C4-2B (cell line): Measurements from ENCODE around the gene FSTL1.
A peak's percentile ranks its signal among the peaks of the same experiment; 100 is the strongest.

Experiments
- H3K27ac ChIP-seq: fragments of 450-650 bp; 2 replicates; pipeline ENCODE4 v1.5.1; 2017
- ZFX ChIP-seq: fragments of 450-650 bp; IDR thresholded peaks from 2 replicates; pipeline ENCODE4 v1.6.1; 2017
- TF ChIP-seq, protein P1 (sequence below): fragments of 450-650 bp; conservative IDR thresholded peaks from 2 replicates; pipeline ENCODE4 v1.5.1; 2017; ENCODE audit warnings: mild to moderate bottlenecking

The FSTL1 gene

DNA sequence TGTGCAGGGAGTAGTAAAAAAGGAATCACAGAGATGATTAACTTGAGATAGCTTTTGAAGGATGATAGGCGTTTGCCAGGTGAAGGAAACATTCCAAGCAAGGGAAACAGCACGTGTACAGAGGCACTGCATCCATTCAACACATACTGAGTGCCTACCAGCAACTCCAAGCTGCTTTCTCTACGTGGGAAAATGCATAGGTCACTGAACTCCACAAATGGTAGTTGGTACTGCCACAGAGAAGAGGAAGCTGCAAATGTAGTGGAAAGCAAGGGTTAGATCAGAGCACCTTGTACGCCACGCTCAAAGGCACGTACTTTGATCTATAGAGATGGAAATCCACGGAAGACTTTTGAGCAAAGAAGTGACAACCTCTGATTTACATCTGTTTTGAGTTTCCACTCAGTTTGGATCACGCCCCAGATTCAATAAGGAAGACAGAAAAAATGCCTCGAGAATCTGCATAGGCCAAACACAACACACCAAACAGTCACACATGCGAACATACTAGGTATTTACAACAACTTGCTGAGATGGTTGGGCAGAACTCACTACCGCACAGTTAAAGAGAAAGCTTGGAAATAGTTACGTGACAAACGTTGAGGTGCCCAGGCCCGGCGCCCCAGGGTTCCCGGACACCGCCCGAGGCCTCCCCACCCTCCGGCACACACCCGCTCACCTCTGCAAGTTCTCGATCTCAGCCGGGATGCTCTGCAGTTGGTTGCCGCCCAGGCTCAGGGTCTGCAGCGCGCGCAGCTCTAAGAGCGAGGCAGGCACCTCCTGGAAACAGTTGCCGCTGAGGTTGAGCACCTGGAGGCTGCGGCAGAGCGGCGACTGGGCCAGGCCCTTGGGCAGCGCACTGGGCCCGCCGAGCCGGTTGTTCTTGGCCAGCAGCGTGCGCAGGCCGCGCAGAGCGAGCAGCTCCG lies 102.5 kb downstream of the FSTL1 start:
- peak overlapping the region; percentile 97 for H3K27ac ChIP-seq
- TF ChIP-seq ZFX, result no peak
- TF ChIP-seq, protein P1, sequence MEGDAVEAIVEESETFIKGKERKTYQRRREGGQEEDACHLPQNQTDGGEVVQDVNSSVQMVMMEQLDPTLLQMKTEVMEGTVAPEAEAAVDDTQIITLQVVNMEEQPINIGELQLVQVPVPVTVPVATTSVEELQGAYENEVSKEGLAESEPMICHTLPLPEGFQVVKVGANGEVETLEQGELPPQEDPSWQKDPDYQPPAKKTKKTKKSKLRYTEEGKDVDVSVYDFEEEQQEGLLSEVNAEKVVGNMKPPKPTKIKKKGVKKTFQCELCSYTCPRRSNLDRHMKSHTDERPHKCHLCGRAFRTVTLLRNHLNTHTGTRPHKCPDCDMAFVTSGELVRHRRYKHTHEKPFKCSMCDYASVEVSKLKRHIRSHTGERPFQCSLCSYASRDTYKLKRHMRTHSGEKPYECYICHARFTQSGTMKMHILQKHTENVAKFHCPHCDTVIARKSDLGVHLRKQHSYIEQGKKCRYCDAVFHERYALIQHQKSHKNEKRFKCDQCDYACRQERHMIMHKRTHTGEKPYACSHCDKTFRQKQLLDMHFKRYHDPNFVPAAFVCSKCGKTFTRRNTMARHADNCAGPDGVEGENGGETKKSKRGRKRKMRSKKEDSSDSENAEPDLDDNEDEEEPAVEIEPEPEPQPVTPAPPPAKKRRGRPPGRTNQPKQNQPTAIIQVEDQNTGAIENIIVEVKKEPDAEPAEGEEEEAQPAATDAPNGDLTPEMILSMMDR, result no peak

DNA sequence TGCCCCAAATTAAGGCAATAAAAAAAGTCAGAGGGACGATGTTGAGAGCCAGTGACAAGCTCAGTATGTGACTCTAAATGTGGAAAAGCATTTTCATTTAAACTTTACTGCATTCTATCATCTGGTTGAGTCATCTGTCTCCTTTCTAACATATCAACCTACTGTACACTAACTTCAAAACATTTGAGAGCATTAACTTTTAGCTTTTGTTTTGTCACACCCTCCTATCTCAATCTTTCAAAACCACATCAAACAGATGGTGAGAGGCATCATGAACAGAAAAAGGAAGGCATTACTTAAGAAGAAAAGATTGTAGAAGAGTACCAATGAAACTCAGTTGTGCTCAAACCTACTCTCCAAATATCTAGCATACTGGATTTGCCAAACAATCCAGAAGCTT lies 106.4 kb downstream of the FSTL1 start:
- no peak overlapping the region for H3K27ac ChIP-seq
- TF ChIP-seq, protein P1, result no peak
- no peak for TF ChIP-seq ZFX
